ENCODE measurements around the gene AFF2. TPM values are rescaled to one million over a fixed set of nuclear protein-coding genes. Genes with fewer than 3 reads are reported as not detected.

AFF2 gene
- total RNA-seq, 1 donor from 2014 or later: 0.74 TPM

DNA sequence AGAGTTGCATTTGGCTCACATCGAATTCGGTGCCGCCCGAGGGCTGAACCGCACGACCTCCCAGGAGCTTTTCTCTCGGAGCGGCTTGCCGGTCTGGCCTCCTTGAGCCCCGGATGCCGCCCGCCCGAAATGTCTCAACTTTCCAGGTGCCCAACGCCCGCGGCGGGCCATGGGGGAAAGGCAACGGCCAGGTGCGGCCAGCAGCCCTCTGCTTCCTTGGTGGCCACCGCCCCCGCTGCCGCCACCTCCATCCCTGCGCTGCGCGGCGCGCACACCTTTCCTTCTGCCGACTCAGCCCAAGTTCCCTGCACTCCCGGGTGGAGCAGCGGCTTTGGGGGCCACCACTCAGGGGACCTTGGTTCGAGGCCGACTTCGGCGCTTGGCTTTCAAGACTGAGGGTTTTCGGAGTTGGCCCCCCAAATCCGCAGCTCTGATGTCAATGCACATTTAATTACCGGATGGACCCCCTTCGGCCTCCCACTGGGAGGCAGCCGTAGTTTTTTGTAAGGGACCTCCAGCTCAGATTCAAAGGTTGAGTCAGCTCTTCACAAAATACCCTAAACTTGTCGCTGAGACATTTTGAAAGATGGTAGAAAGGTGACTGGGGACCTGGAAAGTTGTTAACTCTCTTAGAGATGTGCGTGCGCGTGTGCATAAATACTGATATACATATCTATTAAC lies 1.1 kb downstream of the AFF2 start:
- Histone ChIP-seq H3K27ac (no peak overlapping the region), H3K4me1 (peaks cover 10% of the 10 kb centered on the region), H3K36me3 (no peaks in the 10 kb centered on the region), H3K9me3 (no peaks in the 10 kb centered on the region), H3K4me3 (peak overlapping the region; percentile 36 to 45), H3K27me3 (no peaks in the 10 kb centered on the region)
- TF ChIP-seq POLR2A (IDR thresholded peaks at IDR 0.05) (no peak), POLR2AphosphoS5 (IDR thresholded peaks at IDR 0.05; ENCODE audit: insufficient read depth in 1 of 2, low read depth in 1 of 2) (no peak)
- TF ChIP-seq, protein P1, sequence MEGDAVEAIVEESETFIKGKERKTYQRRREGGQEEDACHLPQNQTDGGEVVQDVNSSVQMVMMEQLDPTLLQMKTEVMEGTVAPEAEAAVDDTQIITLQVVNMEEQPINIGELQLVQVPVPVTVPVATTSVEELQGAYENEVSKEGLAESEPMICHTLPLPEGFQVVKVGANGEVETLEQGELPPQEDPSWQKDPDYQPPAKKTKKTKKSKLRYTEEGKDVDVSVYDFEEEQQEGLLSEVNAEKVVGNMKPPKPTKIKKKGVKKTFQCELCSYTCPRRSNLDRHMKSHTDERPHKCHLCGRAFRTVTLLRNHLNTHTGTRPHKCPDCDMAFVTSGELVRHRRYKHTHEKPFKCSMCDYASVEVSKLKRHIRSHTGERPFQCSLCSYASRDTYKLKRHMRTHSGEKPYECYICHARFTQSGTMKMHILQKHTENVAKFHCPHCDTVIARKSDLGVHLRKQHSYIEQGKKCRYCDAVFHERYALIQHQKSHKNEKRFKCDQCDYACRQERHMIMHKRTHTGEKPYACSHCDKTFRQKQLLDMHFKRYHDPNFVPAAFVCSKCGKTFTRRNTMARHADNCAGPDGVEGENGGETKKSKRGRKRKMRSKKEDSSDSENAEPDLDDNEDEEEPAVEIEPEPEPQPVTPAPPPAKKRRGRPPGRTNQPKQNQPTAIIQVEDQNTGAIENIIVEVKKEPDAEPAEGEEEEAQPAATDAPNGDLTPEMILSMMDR (IDR thresholded peaks at IDR 0.05): no peak
- intact Hi-C loops (cut with DNase I): no loop called here
- DNase-seq (ENCODE audit: extremely low spot score in 2 of 2): no peak

DNA sequence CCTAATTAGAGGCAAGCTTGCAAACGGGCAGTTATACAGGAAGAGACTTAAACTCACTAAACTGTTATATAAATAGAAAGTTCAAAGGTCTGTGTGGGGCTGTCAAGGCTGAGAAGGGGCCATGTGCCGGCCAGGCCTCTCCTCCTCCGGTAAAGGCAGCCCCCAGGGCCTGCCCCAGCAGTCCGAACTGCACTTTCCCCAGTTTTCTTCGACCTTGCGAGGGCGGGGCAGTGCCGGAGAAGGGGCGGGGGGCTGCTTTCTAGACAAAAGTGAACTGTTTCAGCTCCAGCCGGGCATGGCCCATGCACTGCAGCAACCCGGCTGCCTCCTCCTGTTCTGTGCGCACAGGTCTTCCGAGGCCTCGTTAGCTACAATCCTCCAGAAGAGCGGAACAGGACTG lies 4.1 kb downstream of the AFF2 start:
- H3K27ac ChIP-seq: no peak overlapping the region
- H3K27me3 ChIP-seq: no peaks in the 10 kb centered on the region
- H3K36me3 ChIP-seq: no peaks in the 10 kb centered on the region
- intact Hi-C loops (cut with DNase I): no loop called here
- no peaks in the 10 kb centered on the region for H3K9me3 ChIP-seq
- no peak for DNase-seq (ENCODE audit: extremely low spot score in 2 of 2)
- TF ChIP-seq, protein P1 (IDR thresholded peaks at IDR 0.05): no peak
- no peak for TF ChIP-seq POLR2A (IDR thresholded peaks at IDR 0.05)
- no peak for TF ChIP-seq POLR2AphosphoS5 (IDR thresholded peaks at IDR 0.05; ENCODE audit: insufficient read depth in 1 of 2, low read depth in 1 of 2)
- H3K4me3 ChIP-seq: no peak overlapping the region
- H3K4me1 ChIP-seq: peaks cover 10% of the 10 kb centered on the region

DNA sequence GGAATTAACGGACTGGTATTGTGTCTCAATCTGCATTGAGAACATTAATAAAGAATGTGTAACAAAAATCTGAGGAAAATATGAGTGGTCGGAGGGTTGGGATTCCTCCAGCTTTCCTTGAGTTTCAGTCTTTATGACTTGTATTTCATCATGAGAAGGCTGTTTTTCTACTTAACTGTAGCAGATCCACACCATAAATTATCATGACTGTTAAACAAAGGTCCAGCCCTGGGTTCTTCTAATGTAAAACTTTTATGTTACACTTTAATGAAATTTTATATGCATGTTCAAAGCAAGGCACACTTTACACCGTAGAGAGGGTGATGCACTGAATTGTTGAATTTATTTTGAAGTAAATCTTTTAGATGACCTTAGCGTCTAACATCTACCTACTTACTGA lies 7.0 kb downstream of the AFF2 start:
- TF ChIP-seq, protein P1 (IDR thresholded peaks at IDR 0.05): no peak
- TF ChIP-seq POLR2AphosphoS5 (IDR thresholded peaks at IDR 0.05; ENCODE audit: insufficient read depth in 1 of 2, low read depth in 1 of 2) (no peak), POLR2A (IDR thresholded peaks at IDR 0.05) (no peak)
- no peaks in the 10 kb centered on the region for H3K4me1 ChIP-seq
- no peak overlapping the region for H3K27ac ChIP-seq
- DNase-seq (ENCODE audit: extremely low spot score in 2 of 2): no peak
- H3K9me3 ChIP-seq: no peaks in the 10 kb centered on the region
- intact Hi-C loops (cut with DNase I): no loop called here
- no peak overlapping the region for H3K4me3 ChIP-seq
- no peaks in the 10 kb centered on the region for H3K27me3 ChIP-seq
- H3K36me3 ChIP-seq: no peaks in the 10 kb centered on the region

DNA sequence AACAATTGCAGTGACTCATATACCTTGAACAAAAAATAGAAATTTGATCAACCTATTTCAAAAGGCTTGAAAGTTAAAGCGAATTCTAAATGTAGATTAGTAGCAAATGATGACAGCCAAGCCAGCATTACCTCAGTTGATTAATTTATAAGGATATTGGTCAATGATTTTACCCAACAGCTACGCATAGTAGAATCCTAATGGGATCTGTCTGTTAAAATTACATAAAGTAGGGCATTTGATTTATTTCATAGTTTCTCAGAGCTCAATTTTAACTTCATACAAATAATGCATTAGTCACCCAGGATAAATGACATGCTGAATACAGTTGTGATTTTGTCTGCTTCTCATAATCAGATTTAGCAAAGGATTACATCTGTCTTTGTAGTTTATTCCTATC lies 12.0 kb downstream of the AFF2 start:
- Histone ChIP-seq H3K4me1 (no peaks in the 10 kb centered on the region), H3K27ac (no peak overlapping the region), H3K36me3 (no peaks in the 10 kb centered on the region), H3K9me3 (no peaks in the 10 kb centered on the region), H3K27me3 (no peaks in the 10 kb centered on the region), H3K4me3 (no peak overlapping the region)
- intact Hi-C loops (cut with DNase I): no loop called here
- DNase-seq (ENCODE audit: extremely low spot score in 2 of 2): no peak
- TF ChIP-seq, protein P1 (IDR thresholded peaks at IDR 0.05): no peak
- TF ChIP-seq POLR2A (IDR thresholded peaks at IDR 0.05) (no peak), POLR2AphosphoS5 (IDR thresholded peaks at IDR 0.05; ENCODE audit: insufficient read depth in 1 of 2, low read depth in 1 of 2) (no peak)

DNA sequence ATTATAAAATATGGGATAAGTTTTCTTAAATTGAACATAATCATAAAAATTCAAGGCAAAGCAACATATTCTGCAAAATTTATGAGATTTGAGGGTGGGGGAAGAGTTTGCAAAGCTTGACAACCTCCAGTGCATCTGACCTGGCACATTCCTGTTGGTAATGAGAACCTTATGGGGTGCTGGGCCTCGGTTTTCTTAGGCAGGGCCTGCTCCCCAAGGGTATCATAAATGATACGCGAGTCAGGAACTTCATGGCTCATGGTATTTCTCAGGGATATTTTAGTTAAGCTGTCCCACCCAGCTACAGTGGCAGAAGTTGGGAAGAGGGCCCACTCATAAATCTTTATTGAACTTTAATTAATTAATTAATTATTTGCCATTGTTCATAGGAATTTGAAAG lies 13.2 kb downstream of the AFF2 start:
- H3K36me3 ChIP-seq: no peaks in the 10 kb centered on the region
- TF ChIP-seq POLR2AphosphoS5 (IDR thresholded peaks at IDR 0.05; ENCODE audit: insufficient read depth in 1 of 2, low read depth in 1 of 2): no peak
- TF ChIP-seq, protein P1 (IDR thresholded peaks at IDR 0.05): no peak
- no peaks in the 10 kb centered on the region for H3K27me3 ChIP-seq
- H3K27ac ChIP-seq: no peak overlapping the region
- intact Hi-C loops (cut with DNase I): no loop called here
- H3K9me3 ChIP-seq: no peaks in the 10 kb centered on the region
- no peak overlapping the region for H3K4me3 ChIP-seq
- no peak for DNase-seq (ENCODE audit: extremely low spot score in 2 of 2)
- H3K4me1 ChIP-seq: no peaks in the 10 kb centered on the region
